Activated naive CD4-positive, alpha-beta T cell treated with anti-CD3 and anti-CD28 coated beads, Interleukin-2, amount 50 U/mL, for 72 hours (primary cell): Measurements from ENCODE around the gene EAPP. TPM values are rescaled to one million over a fixed set of nuclear protein-coding genes. Genes with fewer than 3 reads are reported as not detected.
A peak's percentile ranks its signal among the peaks of the same experiment; 100 is the strongest.
"Not testable (repeated sequence)": the region's sequence is repeated elsewhere in the genome, so short reads cannot be mapped to it uniquely, and the experiment has no call there.

Source experiments
- ATAC-seq, 2 donors: fragments of 150-1000 bp; cut with Tn5 transposase; 2 replicates each; pipeline ENCODE4 v1.10.0; 2021; ENCODE audit warnings: mild to moderate bottlenecking in 2 of 2, moderate library complexity in 2 of 2
- DNase-seq, 2 donors: peaks; one replicate each; pipeline ENCODE4 v3.0.0; 2021 to 2022; ENCODE audit warnings: low spot score in 2 of 2
- H3K27ac Mint-ChIP-seq, 2 donors: one replicate each; pipeline ENCODE4 v1.8.0; 2022; ENCODE audit warnings: mild to moderate bottlenecking in 2 of 2, mixed read lengths in 2 of 2
- H3K36me3 Mint-ChIP-seq, 2 donors: one replicate each; pipeline ENCODE4 v1.8.0; 2022; ENCODE audit warnings: mixed read lengths in 2 of 2
- H3K9me3 Mint-ChIP-seq, 2 donors: one replicate each; pipeline ENCODE4 v1.8.0; 2022; ENCODE audit warnings: mixed read lengths in 2 of 2
- total RNA-seq, 2 donors: library from RNA; stranded (reverse); gene quantifications; one replicate each; pipeline ENCODE4 v1.2.3, GENCODE V29; 2022

Gene EAPP
- total RNA-seq, 2 donors from 2014 or later, result 37.5 to 37.7 TPM

DNA sequence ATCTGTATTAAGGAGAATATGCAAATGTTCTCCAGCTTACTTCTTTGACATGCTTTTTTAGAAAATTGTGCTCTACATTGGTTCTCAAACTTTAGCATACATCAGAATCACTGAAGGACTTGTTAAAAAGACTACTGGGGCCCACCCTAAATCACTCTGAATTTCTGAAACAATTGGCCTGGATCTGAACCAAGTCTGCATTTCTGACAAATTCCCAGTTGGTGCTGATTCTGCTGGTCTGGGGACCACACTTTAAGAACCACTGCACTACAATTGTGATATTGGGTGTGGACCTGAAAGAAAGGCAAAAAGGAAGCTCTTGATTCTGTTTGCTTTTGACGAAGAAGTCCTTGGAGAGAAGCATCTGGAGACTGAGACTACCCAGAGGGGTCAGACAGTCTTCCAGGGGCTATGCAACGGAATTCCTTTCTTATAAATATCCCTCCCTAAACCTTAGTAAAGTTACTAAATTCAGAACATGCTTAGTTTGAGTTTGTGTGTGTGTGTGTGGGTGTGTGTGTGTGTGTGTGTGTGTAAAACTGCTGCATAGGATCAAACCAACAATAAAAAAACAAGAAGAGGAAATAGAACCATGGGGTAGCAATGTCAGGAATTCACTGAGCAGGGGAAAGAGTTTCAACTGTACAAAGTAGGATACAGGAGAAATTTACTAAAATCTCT is 36.8 kb downstream of the EAPP start:
- H3K9me3 Mint-ChIP-seq, result no peaks in the 10 kb centered on the region
- DNase-seq (no peak), ATAC-seq (no peak)
- H3K27ac Mint-ChIP-seq, result peak overlapping the region in 1 of 2 donors; percentile 2
- no peaks in the 10 kb centered on the region for H3K36me3 Mint-ChIP-seq

DNA sequence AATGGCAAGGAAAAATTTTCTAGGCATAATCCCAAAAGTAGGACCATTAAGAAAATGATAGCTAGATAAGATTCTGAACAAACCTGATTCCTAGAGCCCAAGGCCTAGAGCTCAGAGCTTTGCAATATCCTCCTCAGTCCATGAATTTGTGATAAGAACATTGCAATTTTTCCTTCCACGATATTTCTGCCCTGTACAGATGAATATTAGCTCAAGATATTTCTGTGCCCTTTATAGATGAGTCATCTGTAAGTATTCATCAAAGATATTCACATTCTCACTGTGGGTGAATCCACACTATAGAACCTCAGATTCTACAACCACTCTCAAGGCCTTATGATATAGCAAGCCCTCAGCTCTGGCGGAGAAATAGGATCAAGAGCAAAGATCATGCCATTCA is 37.5 kb downstream of the EAPP start:
- Mint-ChIP-seq H3K27ac (no peak overlapping the region), H3K36me3 (no peaks in the 10 kb centered on the region), H3K9me3 (no peaks in the 10 kb centered on the region)
- no peak for ATAC-seq
- DNase-seq, result no peak

DNA sequence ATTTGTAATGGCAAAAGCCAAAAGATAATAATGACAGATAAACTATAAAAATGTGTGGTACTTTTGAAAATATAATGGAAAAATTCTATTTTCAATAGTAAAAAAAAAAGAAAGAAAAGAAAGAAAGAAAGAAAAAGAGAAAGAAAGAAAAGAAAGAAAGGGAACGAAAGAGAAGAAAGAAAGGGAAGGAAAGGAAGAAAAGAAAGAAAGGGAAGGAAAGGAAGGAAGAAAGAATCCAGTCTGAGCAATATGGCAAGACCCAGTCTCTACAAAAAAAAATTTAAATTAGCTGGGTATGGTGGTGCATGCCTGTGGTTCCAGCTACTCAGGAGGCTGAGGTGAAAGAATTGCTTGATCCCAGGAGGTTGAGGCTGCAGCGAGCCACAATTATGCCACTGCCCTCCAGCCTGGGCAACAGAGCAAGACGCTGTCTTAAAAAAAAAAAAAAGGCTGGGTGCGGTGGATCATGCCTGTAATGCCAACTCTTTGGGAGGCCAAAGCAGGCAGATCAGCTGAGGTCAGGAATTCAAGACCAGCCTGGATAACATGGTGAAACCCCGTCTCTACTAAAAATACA is 38.4 kb downstream of the EAPP start:
- DNase-seq (no peak), ATAC-seq (no peak)
- Mint-ChIP-seq H3K27ac (no peak overlapping the region), H3K36me3 (no peaks in the 10 kb centered on the region), H3K9me3 (no peaks in the 10 kb centered on the region)

DNA sequence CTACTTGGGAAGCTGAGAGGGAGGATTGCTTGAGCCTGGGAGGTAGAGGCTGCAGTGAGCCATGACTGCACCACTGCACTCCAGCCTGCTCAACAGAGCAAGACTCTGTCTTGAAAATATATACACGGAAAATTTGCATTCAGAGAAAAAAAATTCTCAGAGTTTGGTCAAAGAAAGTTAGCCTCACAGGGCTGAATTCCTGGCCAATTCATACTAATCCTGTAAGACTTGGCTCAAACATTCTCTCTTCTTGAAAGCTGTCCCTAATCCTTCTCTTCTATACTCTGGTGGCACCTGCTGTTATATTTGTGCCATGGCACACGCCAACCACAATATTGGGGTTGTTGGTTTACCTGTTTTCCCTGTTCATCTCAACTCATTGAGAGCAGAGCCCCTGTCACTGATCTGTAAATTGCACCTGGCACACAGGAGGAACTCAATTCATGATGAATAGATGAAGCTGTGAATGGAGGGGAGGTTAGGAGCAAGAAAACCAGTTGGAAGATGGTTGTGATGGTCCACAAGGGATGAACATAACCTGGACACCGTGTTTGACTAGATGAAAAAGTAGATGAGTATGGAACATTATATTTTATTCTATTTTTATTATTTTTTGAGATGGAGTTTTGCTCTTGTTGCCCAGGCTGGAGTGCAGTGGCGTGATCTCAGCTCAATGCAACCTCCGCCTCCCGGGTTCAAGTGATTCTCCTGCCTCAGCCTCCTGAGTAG is 40.7 kb downstream of the EAPP start:
- ATAC-seq (peak in 1 of 2 donors; percentile 49), DNase-seq (peak in 1 of 2 donors; percentile 3)
- H3K36me3 Mint-ChIP-seq, result no peaks in the 10 kb centered on the region

DNA sequence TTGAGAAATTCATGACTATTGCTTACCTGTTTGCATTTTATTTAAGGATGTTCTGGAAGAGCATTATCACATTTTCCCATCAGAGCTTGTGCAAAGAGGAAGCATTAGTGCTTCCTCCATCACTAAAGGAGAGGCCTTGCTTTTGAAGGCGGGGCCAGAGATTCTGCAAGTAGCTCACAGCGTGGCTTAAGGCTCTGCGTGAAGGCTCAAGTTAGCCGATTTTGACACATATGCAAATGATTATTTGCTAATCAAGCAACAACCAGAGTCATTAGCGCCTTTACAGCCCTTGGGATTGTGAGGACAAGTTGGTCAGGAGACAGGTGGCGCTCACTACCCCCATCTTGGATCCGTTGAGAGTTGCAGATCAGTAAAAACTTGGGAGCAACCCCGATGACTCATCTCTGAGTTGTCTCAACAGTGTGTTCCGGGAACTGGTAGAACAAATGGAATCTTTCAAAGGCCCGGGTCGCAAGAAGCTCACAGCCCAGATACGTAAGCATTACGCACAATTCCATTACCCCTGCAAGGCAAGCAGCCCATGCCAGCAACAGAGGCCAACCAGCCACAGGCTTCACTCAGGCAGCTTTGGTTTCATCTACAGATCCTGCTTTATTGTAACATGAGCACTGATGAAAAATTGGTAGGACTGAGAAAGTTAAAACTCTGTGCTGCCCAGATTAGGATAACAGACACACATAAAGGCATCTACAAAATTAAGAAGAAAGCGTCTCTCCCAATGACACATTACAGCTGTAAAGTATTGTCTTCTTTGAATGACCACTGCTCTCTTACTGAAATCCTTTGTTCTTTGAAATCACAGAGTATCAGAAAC is 42.6 kb downstream of the EAPP start:
- Mint-ChIP-seq H3K9me3 (no peaks in the 10 kb centered on the region), H3K27ac (no peak overlapping the region), H3K36me3 (no peaks in the 10 kb centered on the region)
- no peak for DNase-seq
- no peak for ATAC-seq

More for the DNA sequence above, 40.7 kb downstream of the EAPP start:
- H3K27ac Mint-ChIP-seq, result no peak overlapping the region
- no peaks in the 10 kb centered on the region for H3K9me3 Mint-ChIP-seq

DNA sequence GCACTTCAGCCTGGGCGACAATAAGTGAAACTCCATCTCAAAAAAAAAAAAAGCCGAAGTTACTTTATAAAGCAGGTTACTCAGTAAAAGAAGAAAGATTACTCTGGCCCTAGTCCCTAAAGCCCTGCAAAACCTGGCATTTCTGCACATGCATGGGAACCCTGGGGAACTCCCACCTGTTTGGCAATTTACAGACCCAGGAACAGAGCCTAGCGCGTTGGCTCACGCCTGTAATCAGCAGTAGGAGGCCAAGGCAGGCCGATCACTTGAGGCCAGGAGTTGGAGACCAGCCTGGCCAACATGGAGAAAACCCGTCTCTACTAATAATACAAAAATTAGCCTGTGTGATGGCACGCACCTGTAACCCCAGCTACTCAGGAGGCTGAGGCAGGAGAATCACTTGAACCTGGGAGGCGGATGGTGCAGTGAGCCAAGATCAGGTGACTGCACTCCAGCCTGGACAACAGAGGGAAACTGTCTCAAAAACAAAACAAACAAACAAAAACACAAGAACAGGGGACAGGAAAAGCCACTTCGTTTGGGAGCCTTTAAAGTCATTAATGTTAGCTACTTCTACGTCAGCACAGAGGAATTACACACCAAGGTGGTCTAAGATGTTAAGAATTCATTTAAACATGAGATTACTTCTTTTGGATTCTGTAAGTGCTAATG is 43.4 kb downstream of the EAPP start:
- ATAC-seq (no peak), DNase-seq (no peak)
- Mint-ChIP-seq H3K9me3 (no peaks in the 10 kb centered on the region), H3K27ac (no peak overlapping the region), H3K36me3 (no peaks in the 10 kb centered on the region)

DNA sequence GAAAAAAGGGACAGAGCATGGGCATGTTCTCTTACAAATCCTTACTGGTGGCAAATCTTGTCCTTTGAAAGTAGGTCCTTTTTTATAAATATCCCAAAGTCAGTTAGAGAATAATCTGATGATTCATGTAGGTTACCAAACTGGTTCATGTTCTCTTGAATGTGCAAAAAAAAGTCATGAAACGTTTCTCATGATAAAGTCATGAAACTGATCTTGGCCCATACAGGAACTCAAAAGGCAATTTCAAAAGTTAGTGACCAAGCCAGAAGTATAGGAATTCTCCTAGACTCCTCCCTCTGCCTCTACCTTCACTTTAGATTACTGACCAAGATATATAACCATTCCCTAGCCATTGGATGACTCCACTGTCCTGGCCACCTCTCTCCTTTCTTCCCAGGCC is 50.2 kb downstream of the EAPP start:
- ATAC-seq (no peak), DNase-seq (no peak)
- Mint-ChIP-seq H3K36me3 (peaks cover 0 to 5% of the 10 kb centered on the region in 2 donors), H3K9me3 (peaks cover 0 to 5% of the 10 kb centered on the region in 2 donors), H3K27ac (no peak overlapping the region)

DNA sequence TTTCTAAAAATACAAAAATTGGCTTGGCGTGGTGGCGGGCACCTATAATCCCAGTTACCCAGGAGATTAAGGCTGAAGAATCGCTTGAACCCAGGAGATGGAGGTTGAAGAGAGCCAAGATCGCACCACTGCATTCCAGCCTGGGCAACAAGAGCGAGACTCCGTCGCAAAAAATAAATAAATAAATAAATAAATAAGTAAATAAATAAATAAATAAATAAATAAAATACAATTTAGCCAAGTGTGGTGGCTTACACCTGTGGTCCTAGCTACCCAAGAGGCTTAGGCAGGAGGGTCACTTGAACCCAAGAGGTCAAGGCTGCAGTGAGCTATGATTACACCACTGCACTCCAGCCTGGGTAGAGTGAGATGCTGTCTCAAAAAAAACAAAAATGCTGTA is 51.0 kb downstream of the EAPP start:
- ATAC-seq (no peak), DNase-seq (no peak)
- Mint-ChIP-seq H3K27ac (no peak overlapping the region), H3K9me3 (peaks cover 0 to 5% of the 10 kb centered on the region in 2 donors), H3K36me3 (peaks cover 0 to 5% of the 10 kb centered on the region in 2 donors)

DNA sequence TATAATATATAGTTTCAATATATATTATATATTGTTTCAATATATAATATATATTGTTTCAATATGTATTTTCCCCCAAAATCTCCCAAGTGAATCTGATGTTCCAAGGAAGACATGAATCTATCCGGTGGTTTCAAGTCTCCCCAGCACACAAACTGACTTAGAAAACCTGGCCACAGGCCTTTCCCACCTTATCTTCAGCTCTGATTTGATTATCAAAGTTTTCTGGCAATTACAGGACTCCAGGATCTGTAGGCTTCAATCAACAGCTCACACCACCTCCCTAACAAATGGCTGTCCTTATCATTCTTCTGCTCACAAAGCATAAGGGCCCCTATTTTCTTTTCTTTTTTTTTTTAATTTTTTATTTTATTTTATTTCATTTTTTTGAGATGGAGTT is 54.8 kb downstream of the EAPP start:
- no peak overlapping the region for H3K27ac Mint-ChIP-seq
- ATAC-seq, result no peak
- H3K9me3 Mint-ChIP-seq, result peaks cover 0 to 5% of the 10 kb centered on the region in 2 donors
- DNase-seq, result no peak
- peaks cover 0 to 5% of the 10 kb centered on the region in 2 donors for H3K36me3 Mint-ChIP-seq

DNA sequence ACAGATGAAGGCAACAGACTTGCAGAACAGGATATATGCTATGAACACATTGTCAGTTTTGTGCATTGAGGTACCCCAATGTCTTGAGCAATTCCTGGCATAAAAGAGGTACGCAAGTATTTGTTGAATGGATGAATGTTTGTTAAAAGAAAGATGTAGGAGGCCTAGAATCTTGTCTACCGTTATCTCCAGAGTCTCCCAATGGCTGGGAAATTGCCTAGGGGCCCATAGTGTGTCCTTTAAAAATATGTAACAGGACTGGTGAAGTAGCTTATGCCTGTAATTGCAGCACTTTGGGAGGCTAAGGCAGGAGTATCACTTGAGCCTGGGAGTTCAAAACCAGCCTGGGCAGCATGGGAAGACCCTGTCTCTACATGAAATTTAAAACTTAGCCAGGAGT is 57.0 kb downstream of the EAPP start:
- H3K27ac Mint-ChIP-seq, result no peak overlapping the region
- H3K9me3 Mint-ChIP-seq, result peaks cover 0 to 5% of the 10 kb centered on the region in 2 donors
- no peak for DNase-seq
- peaks cover 0 to 5% of the 10 kb centered on the region in 2 donors for H3K36me3 Mint-ChIP-seq
- no peak for ATAC-seq

DNA sequence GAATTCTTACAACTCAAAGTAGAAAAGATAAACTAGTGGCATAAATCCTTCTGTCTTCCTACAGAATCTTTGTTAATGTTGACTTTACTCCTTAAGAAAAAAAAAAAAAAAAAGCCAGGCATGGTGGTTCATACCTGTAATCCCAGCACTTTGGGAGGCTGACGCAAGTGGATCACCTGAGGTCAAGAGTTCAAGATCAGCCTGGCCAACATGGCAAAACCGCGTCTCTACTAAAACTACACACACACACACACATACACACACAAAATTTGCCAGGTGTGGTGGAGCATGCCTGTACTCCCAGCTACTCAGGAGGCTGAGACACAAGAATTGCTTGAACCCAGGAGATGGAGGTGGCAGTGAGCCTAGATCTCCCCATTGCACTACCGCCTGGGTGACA is 59.8 kb downstream of the EAPP start:
- Mint-ChIP-seq H3K36me3 (no peaks in the 10 kb centered on the region), H3K27ac (no peak overlapping the region), H3K9me3 (no peaks in the 10 kb centered on the region)
- DNase-seq (no peak), ATAC-seq (no peak)

DNA sequence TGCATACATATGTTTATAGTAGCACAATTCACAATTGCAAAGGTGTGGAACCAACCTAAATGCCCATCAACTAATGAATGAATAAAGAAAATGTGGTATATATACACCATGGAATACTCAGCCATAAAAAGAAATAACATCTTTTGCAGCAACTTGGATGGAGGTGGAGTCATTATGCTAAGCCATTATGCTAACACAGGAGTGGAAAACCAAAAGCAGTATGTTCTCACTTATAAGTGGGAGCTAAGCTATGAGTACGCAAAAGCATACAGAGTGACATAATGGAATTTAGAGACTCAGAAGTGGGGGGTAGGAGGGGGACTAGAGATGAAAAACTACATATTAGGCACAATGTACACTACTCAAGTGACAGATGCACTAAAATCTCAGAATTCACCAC is 61.2 kb downstream of the EAPP start:
- DNase-seq (no peak), ATAC-seq (no peak)
- H3K9me3 Mint-ChIP-seq, result no peaks in the 10 kb centered on the region
- no peaks in the 10 kb centered on the region for H3K36me3 Mint-ChIP-seq
- H3K27ac Mint-ChIP-seq, result no peak overlapping the region

DNA sequence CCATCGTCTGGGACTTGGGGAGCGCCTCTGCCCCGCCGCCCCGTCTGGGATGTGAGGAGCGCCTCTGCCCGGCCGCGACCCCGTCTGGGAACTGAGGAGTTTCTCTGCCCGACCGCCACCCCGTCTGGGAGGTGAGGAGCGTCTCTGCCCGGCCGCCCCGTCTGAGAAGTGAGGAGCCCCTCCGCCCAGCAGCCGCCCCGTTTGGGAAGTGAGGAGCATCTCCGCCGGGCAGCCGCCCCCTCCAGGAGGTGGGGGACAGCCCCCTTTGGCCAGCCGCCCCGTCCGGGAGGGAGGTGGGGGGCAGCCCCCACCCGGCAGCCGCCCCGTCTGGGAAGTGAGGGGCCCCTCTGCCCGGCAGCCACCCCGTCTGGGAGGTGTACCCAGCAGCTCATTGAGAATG is 63.5 kb downstream of the EAPP start:
- not testable (repeated sequence) for ATAC-seq, H3K27ac Mint-ChIP-seq, H3K36me3 Mint-ChIP-seq, H3K9me3 Mint-ChIP-seq, DNase-seq

DNA sequence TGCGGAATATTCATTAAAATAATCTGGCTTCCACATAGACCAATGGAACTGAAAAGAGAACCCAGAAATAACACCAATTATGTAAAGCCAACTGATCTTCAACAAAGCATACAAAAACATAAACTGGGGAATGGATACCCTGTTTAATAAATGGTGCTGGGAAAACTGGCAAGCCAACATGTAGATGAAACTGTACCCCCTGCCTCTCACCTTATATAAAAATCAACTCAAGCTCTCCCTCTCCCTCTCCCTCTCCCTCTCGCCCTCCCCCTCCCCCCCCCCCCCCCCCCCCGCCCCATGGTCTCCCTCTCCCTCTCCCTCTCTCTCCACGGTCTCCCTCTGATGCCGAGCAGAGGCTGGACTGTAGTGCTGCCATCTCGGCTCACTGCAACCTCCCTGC is 64.3 kb downstream of the EAPP start:
- Mint-ChIP-seq H3K27ac (no peak overlapping the region), H3K9me3 (no peaks in the 10 kb centered on the region), H3K36me3 (no peaks in the 10 kb centered on the region)
- DNase-seq (no peak), ATAC-seq (no peak)

DNA sequence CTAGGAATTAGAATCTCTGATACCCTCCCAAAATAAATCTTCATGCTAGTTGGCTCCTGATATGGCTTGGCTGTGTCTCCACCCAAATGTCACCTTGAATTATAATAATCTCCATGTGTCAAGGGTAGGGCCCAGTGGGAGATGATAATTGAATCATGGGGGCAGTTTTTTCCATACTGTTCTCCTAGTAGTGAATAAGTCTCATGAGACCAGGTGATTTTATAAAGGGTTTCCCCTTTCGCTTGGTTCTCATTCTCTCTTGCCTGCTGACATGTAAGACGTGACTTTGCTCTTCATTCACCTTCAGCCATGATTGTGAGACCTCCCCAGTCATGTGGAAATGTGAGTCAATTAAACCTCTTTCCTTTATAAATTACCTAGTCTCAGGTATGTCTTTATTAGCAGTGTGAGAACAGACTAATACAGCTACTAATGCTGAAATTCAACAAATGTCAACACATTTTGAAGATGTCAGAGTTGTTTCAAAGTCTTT is 65.3 kb downstream of the EAPP start:
- DNase-seq (no peak), ATAC-seq (no peak)
- no peak overlapping the region for H3K27ac Mint-ChIP-seq
- no peaks in the 10 kb centered on the region for H3K9me3 Mint-ChIP-seq
- no peaks in the 10 kb centered on the region for H3K36me3 Mint-ChIP-seq

DNA sequence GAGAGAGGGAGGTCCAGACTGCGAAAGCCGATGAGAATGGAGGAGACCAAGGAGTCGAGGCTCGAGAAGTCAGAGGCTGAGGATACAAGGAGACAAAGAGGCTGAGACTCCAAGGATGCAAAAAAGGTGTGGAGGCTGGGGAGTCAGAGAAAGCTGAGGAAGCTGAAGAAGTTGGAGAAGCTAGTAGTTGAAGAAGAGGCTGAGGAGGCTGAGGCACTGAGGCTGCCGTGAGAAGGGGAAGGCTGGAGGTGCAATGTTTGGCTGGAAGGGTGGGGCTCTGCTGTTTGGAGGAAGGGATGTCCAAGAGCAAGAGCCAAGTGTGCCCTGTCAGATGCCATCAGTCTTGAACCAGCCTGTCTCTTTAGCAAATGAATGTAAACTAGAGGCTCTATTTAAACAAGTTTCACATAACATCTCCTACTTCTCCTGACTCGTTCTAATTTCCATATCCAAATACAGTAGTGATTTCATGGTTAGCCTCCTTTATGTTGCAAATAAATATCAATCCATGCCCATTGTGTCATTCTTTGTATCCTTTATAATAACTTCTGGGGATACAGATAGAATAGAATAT is 66.7 kb downstream of the EAPP start:
- H3K9me3 Mint-ChIP-seq, result no peaks in the 10 kb centered on the region

More for the DNA sequence above, 66.7 kb downstream of the EAPP start:
- no peak for ATAC-seq
- H3K27ac Mint-ChIP-seq, result no peak overlapping the region
- no peaks in the 10 kb centered on the region for H3K36me3 Mint-ChIP-seq
- no peak for DNase-seq
